Activated CD4-positive, alpha-beta memory T cell treated with anti-CD3 and anti-CD28 coated beads for 36 hours (primary cell): ENCODE results near the gene ENAM. TPM values are rescaled to one million over a fixed set of nuclear protein-coding genes. Genes with fewer than 3 reads are reported as not detected.
"Not testable (repeated sequence)": the region's sequence is repeated elsewhere in the genome, so short reads cannot be mapped to it uniquely, and the experiment has no call there.

Experiments
- CTCF ChIA-PET: fragments of 350-600 bp; sonication (Branson Sonifier 250); formaldehyde crosslinking; loops from one replicate; lab custom pipeline; 2021; ENCODE audit warnings: antibody characterized with exemption, inconsistent platforms; lab: Charles Lee
- POLR2A ChIA-PET: fragments of 350-600 bp; sonication (Branson Sonifier 250); formaldehyde crosslinking; loops from one replicate; lab custom pipeline; 2021; ENCODE audit warnings: antibody characterized with exemption; lab: Charles Lee
- DNase-seq: peaks from one replicate; pipeline ENCODE4 v3.0.0-alpha.2; 2020
- H3K27ac Mint-ChIP-seq: one replicate; pipeline ENCODE4 v1.8.0; 2021; ENCODE audit warnings: mixed read lengths
- H3K27me3 Mint-ChIP-seq: one replicate; pipeline ENCODE4 v1.8.0; 2021; ENCODE audit warnings: mixed read lengths
- H3K36me3 Mint-ChIP-seq: one replicate; pipeline ENCODE4 v1.8.0; 2021; ENCODE audit warnings: mixed read lengths
- H3K4me1 Mint-ChIP-seq: one replicate; pipeline ENCODE4 v1.8.0; 2021; ENCODE audit warnings: low read depth, mixed read lengths
- H3K4me3 Mint-ChIP-seq: one replicate; pipeline ENCODE4 v1.8.0; 2021; ENCODE audit warnings: mild to moderate bottlenecking, mixed read lengths
- H3K9me3 Mint-ChIP-seq: one replicate; pipeline ENCODE4 v1.8.0; 2021; ENCODE audit warnings: mixed read lengths
- intact Hi-C: fragments of 100-400 bp; cut with micrococcal nuclease; formaldehyde crosslinking; loops from one replicate; pipeline ENCODE4 v1.15.1; 2023
- total RNA-seq, 2 experiments: library from RNA; stranded (reverse); gene quantifications; one replicate each; pipeline ENCODE4 v1.2.3, GENCODE V29; 2021

The ENAM gene
- total RNA-seq, 2 experiments from 2014 or later = not detected

- Mint-ChIP-seq H3K9me3 (no peaks in the 10 kb centered on the region), H3K4me1 (peaks cover 33% of the 10 kb centered on the region), H3K27me3 (no peaks in the 10 kb centered on the region), H3K4me3 (peak within 1 kb of the TSS; percentile 99), H3K36me3 (peaks cover 29% of the 10 kb centered on the region), H3K27ac (peak within 1 kb of the TSS; percentile 97)
- ChIA-PET POLR2A (interaction anchor here (0.6 to 2.2 kb wide), 7 partner anchors 16 to 305 kb away, joined by 3 to 14 read pairs (median 5); partner anchors contain the start of genes DCK and GRSF1), CTCF (interaction anchor here (0.6 to 2.3 kb wide), 14 partner anchors 9 to 214 kb away, joined by 3 to 23 read pairs (median 4); partner anchors contain the start of gene MOB1B)
- intact Hi-C loops = loop anchor here (1.0 to 2.0 kb wide), 11 partner anchors 16 to 317 kb away; partner anchors contain the start of genes DCK, GRSF1 and MOB1B
- peak; percentile 96 for DNase-seq
These were observed 59.6 kb downstream of the ENAM start, which contains the start of gene UTP3 for GRCh38 chr4:70687821-70688794. UTP3 (plus strand) TSS chr4:70688532; CDS start chr4:70688678, 146 bp downstream.

GRCh38 chr4:70688795-70689231, 60.3 kb downstream of the ENAM start:
- ChIA-PET CTCF (interaction anchor here (0.7 to 2.3 kb wide), 10 partner anchors 8 to 214 kb away, joined by 3 to 23 read pairs (median 4); partner anchors contain the start of gene MOB1B), POLR2A (interaction anchor here (1.2 to 2.2 kb wide), 4 partner anchors 16 to 304 kb away, joined by 5 to 14 read pairs (median 8); partner anchors contain the start of genes DCK and GRSF1)
- H3K4me3 Mint-ChIP-seq = peak overlapping the region; percentile 99
- H3K27me3 Mint-ChIP-seq = no peaks in the 10 kb centered on the region
- H3K4me1 Mint-ChIP-seq = peaks cover 33% of the 10 kb centered on the region
- H3K36me3 Mint-ChIP-seq = peaks cover 29% of the 10 kb centered on the region
- no peak for DNase-seq
- peak overlapping the region; percentile 97 for H3K27ac Mint-ChIP-seq
- intact Hi-C loops = loop anchor here (1.0 to 2.0 kb wide), 10 partner anchors 15 to 316 kb away; partner anchors contain the start of genes DCK, GRSF1 and MOB1B
- no peaks in the 10 kb centered on the region for H3K9me3 Mint-ChIP-seq

GRCh38 chr4:70691661-70692060, 63.1 kb downstream of the ENAM start:
- Mint-ChIP-seq H3K27me3 (no peaks in the 10 kb centered on the region), H3K9me3 (no peaks in the 10 kb centered on the region), H3K27ac (peak overlapping the region; percentile 0), H3K4me3 (peak overlapping the region; percentile 24), H3K4me1 (peaks cover 31% of the 10 kb centered on the region), H3K36me3 (peaks cover 29% of the 10 kb centered on the region)
- intact Hi-C loops = no loop called here
- POLR2A ChIA-PET = interaction anchor here (0.6 to 1.2 kb wide), 2 partner anchors 37 to 147 kb away, joined by 3 read pairs; no protein-coding TSS in a partner anchor
- CTCF ChIA-PET = interaction anchor here (1.0 to 2.0 kb wide), 2 partner anchors 12 to 14 kb away, joined by 7 to 9 read pairs; no protein-coding TSS in a partner anchor
- DNase-seq = no peak

- intact Hi-C loops, H3K27ac Mint-ChIP-seq, H3K27me3 Mint-ChIP-seq, H3K9me3 Mint-ChIP-seq, POLR2A ChIA-PET, DNase-seq, H3K4me3 Mint-ChIP-seq: not testable (repeated sequence)
- CTCF ChIA-PET = interaction anchor here (0.6 to 1.4 kb wide), 2 partner anchors 43 to 90 kb away, joined by 3 read pairs; no protein-coding TSS in a partner anchor
- Mint-ChIP-seq H3K4me1 (peaks cover 19% of the 10 kb centered on the region), H3K36me3 (peaks cover 16% of the 10 kb centered on the region)
These were observed 66.1 kb downstream of the ENAM start for GRCh38 chr4:70694633-70695032.

Other genes starting within 250 kb of the ENAM start
- not detected for gene SMR3B, start 245.6 kb upstream of the ENAM start, total RNA-seq
- not detected for gene OPRPN, start 230.8 kb upstream of the ENAM start, total RNA-seq
- gene MUC7, start 156.5 kb upstream of the ENAM start, total RNA-seq = not detected
- not detected for gene AMTN, start 110.2 kb upstream of the ENAM start, total RNA-seq
- not detected for gene AMBN, start 36.5 kb upstream of the ENAM start, total RNA-seq
- not detected for gene JCHAIN, start 37.8 kb downstream of the ENAM start, total RNA-seq
- gene UTP3, start 59.8 kb downstream of the ENAM start, total RNA-seq = 10 to 100 TPM; 33.6 to 35.5 TPM
- 10 to 100 TPM; 15.8 to 17.2 TPM for gene RUFY3, start 93.2 kb downstream of the ENAM start, total RNA-seq
- gene GRSF1, start 211.1 kb downstream of the ENAM start, total RNA-seq = 10 to 100 TPM; 97.8 to 97.9 TPM